NCI-H2107 treated with DMSO at 0.1 percent for 48 hours (cell line): ENCODE results near the gene TMEM272.

Experiments used
- DNase-seq: peaks from one replicate; lab custom pipeline; 2025; ENCODE audit not compliant: unreplicated experiment; lab: John Stamatoyannopoulos, UW

The TMEM272 gene

GRCh38 chr13:51806566-51806965 lies 38.4 kb downstream of the TMEM272 start:
- no peak for DNase-seq

GRCh38 chr13:51805925-51806324 lies 39.1 kb downstream of the TMEM272 start:
- no peak for DNase-seq

- no peak for DNase-seq
Observed at GRCh38 chr13:51805313-51805712, 39.7 kb downstream of the TMEM272 start.

- no peak for DNase-seq
Observed at GRCh38 chr13:51804295-51805172, 40.4 kb downstream of the TMEM272 start.

GRCh38 chr13:51803422-51804294 lies 41.3 kb downstream of the TMEM272 start, which contains the start of gene DHRS12:
Gene DHRS12, minus strand, starts transcription at chr13:51804163. Its CDS starts 4,504 bp downstream, at chr13:51799659.
- peak; percentile 55 for DNase-seq

GRCh38 chr13:51802631-51803418 lies 42.2 kb downstream of the TMEM272 start:
- DNase-seq, result no peak

GRCh38 chr13:51801631-51802099 lies 43.3 kb downstream of the TMEM272 start:
- DNase-seq, result peak; percentile 68

GRCh38 chr13:51800486-51800885 lies 44.5 kb downstream of the TMEM272 start:
- DNase-seq, result no peak

- DNase-seq, result no peak
Observed at GRCh38 chr13:51799261-51799660, 45.7 kb downstream of the TMEM272 start.

- peak; percentile 69 for DNase-seq
Observed at GRCh38 chr13:51797664-51798488, 47.1 kb downstream of the TMEM272 start.

- no peak for DNase-seq
Observed at GRCh38 chr13:51796546-51796945, 48.4 kb downstream of the TMEM272 start.

GRCh38 chr13:51795419-51795818 lies 49.6 kb downstream of the TMEM272 start:
- no peak for DNase-seq

- DNase-seq, result no peak
Observed at GRCh38 chr13:51794964-51795363, 50.0 kb downstream of the TMEM272 start.

GRCh38 chr13:51793570-51794271 lies 51.3 kb downstream of the TMEM272 start:
- DNase-seq, result no peak

GRCh38 chr13:51786425-51787265 lies 58.3 kb downstream of the TMEM272 start:
- DNase-seq, result peak; percentile 60

GRCh38 chr13:51785712-51786424 lies 59.1 kb downstream of the TMEM272 start:
- peak; percentile 93 for DNase-seq

GRCh38 chr13:51784097-51784496 lies 60.9 kb downstream of the TMEM272 start:
- no peak for DNase-seq
